ENCODE results near the gene STIL.

DNA sequence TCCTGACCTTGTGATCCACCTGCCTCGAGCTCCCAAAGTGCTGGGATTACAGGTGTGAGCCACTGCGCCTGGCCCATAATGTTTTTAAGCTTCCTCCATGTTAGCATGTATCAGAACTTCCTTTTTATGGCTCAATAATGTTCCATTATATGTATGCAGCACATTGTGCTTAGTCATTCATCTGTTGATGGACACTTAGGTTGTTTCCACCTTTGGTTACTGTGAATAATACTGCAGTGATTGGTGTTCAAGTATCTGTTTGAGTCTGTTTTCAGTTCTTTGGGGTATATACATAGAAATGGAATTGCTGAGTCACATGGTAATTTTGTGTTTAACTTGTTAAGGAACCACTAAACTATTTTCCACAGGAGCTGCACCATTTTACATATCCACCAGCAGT lies 37.4 kb upstream of the STIL start:
- TF ChIP-seq, protein P1, sequence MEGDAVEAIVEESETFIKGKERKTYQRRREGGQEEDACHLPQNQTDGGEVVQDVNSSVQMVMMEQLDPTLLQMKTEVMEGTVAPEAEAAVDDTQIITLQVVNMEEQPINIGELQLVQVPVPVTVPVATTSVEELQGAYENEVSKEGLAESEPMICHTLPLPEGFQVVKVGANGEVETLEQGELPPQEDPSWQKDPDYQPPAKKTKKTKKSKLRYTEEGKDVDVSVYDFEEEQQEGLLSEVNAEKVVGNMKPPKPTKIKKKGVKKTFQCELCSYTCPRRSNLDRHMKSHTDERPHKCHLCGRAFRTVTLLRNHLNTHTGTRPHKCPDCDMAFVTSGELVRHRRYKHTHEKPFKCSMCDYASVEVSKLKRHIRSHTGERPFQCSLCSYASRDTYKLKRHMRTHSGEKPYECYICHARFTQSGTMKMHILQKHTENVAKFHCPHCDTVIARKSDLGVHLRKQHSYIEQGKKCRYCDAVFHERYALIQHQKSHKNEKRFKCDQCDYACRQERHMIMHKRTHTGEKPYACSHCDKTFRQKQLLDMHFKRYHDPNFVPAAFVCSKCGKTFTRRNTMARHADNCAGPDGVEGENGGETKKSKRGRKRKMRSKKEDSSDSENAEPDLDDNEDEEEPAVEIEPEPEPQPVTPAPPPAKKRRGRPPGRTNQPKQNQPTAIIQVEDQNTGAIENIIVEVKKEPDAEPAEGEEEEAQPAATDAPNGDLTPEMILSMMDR (IDR thresholded peaks at IDR 0.05) = no peak
- TF ChIP-seq POLR2A (IDR thresholded peaks at IDR 0.05) = no peak
